Adrenal gland (tissue), 5 donors: Measurements from ENCODE around the gene ZNF425.

Source experiments
- POLR2A ChIP-seq, 2 donors: fragments of 450-650 bp; IDR thresholded peaks; one replicate each; pipeline ENCODE4 v1.6.1; 2017; ENCODE audit warnings: antibody characterized with exemption in 2 of 2, mild to moderate bottlenecking in 2 of 2, moderate library complexity in 1 of 2
- TF ChIP-seq, protein P1 (sequence below), 6 experiments: fragments of 450-650 bp in 4 of 6; fragments of 200-600 bp in 2 of 6; sonication (generic) in 1 of 6; IDR thresholded peaks; 1 replicate in 5 of 6; 2 replicates in 1 of 6; pipeline versions ENCODE4 v1.5.1 to v1.8.0; 2016 to 2021; ENCODE audit warnings: antibody characterized with exemption in 6 of 6, mild to moderate bottlenecking in 2 of 6, moderate library complexity in 1 of 6
- donor health status: DM: no; HTN: no; CAD: no.

DNA sequence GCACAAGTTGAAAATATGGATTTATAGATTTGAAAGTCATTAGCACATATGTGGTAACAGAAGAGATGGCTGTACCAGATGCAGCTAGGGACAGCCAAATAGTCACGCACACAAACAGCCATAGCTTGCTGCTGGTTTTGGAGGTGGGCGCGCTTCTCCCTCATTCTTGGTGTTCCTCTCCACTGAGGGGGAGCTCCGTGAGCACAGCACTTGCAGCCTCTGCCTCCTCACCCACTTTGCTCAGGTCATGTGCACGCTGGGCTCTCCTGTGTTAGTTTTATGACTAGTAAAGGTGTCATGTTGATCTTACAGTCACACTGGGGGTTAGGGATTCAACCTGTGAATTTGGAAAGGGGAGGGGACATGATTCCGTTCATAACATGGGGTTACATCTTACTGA, 27.1 kb downstream of the ZNF425 start:
- TF ChIP-seq POLR2A (IDR thresholded peaks at IDR 0.05) = no peak
- TF ChIP-seq, protein P1, sequence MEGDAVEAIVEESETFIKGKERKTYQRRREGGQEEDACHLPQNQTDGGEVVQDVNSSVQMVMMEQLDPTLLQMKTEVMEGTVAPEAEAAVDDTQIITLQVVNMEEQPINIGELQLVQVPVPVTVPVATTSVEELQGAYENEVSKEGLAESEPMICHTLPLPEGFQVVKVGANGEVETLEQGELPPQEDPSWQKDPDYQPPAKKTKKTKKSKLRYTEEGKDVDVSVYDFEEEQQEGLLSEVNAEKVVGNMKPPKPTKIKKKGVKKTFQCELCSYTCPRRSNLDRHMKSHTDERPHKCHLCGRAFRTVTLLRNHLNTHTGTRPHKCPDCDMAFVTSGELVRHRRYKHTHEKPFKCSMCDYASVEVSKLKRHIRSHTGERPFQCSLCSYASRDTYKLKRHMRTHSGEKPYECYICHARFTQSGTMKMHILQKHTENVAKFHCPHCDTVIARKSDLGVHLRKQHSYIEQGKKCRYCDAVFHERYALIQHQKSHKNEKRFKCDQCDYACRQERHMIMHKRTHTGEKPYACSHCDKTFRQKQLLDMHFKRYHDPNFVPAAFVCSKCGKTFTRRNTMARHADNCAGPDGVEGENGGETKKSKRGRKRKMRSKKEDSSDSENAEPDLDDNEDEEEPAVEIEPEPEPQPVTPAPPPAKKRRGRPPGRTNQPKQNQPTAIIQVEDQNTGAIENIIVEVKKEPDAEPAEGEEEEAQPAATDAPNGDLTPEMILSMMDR (IDR thresholded peaks at IDR 0.05) = no peak
